Measurements from ENCODE around the gene CCDC6. TPM values are rescaled to one million over a fixed set of nuclear protein-coding genes. Genes with fewer than 3 reads are reported as not detected.

Gene CCDC6
- total RNA-seq, 1 experiment from 2014 or later, result 58.4 TPM

DNA sequence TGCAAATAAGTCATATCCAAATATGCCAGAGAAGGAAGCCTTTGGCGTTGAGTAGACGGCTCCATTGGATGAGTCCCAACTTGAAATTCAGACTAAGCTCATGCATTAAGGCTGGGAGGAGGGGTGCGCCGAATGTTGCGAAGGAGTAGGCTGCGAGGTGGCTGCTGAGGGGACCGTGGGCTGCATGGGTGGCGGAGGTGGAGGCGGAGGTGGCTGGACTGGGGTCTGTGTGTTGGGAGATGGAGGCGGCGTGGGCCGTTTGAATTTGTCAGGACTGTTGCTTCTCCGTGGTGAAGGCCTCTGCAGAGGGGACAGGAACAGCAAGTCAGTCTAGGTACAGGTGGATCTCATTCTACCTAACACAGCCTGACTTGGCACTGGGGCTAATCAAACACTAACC is 113.5 kb downstream of the CCDC6 start:
- no peak overlapping the region for H2BK120ac ChIP-seq (ENCODE audit: low read depth, low read length, poor library complexity, severe bottlenecking)
- H3K4ac ChIP-seq (ENCODE audit: low read depth, low read length), result no peak overlapping the region
- no peak overlapping the region for H3K4me2 ChIP-seq (ENCODE audit: insufficient read depth, insufficient read length, low read length)
- peaks cover 7% of the 10 kb centered on the region in 2 experiments for H3K4me1 Mint-ChIP-seq
- H2AFZ ChIP-seq (ENCODE audit: low read length), result no peak overlapping the region
- H4K8ac ChIP-seq (replicated peaks; ENCODE audit: insufficient read length, low read depth, low read length), result no peak overlapping the region
- peak overlapping the region in 2 of 3 experiments; percentile 53 to 74; a peak in 3 of 7 replicates for H3K27ac Mint-ChIP-seq
- H3K56ac ChIP-seq (ENCODE audit: insufficient read length, low read depth, low read length), result no peak overlapping the region
- TF ChIP-seq, protein P1, sequence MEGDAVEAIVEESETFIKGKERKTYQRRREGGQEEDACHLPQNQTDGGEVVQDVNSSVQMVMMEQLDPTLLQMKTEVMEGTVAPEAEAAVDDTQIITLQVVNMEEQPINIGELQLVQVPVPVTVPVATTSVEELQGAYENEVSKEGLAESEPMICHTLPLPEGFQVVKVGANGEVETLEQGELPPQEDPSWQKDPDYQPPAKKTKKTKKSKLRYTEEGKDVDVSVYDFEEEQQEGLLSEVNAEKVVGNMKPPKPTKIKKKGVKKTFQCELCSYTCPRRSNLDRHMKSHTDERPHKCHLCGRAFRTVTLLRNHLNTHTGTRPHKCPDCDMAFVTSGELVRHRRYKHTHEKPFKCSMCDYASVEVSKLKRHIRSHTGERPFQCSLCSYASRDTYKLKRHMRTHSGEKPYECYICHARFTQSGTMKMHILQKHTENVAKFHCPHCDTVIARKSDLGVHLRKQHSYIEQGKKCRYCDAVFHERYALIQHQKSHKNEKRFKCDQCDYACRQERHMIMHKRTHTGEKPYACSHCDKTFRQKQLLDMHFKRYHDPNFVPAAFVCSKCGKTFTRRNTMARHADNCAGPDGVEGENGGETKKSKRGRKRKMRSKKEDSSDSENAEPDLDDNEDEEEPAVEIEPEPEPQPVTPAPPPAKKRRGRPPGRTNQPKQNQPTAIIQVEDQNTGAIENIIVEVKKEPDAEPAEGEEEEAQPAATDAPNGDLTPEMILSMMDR (conservative IDR thresholded peaks at IDR 0.05), result no peak
- H3K4me3 Mint-ChIP-seq, result no peak overlapping the region
- H2BK20ac ChIP-seq (ENCODE audit: low read depth, low read length, poor library complexity, severe bottlenecking), result no peak overlapping the region
- peaks cover 45 to 64% (median 59%) of the 10 kb centered on the region in 3 experiments for H3K36me3 Mint-ChIP-seq (ENCODE audit: insufficient read depth in 1 of 3, low read depth in 3 of 3)
- H2AK5ac ChIP-seq (ENCODE audit: insufficient read length, low read length), result no peak overlapping the region
- no peaks in the 10 kb centered on the region for H3K23me2 ChIP-seq (ENCODE audit: insufficient read length, low read depth, low read length, poor library complexity, severe bottlenecking)
- no peak for DNase-seq
- H3K9me3 ChIP-seq (ENCODE audit: control insufficient read depth, low read depth, low read length), result no peaks in the 10 kb centered on the region
- no peaks in the 10 kb centered on the region for H3K27me3 ChIP-seq (ENCODE audit: insufficient read depth, low read length)
- no peak overlapping the region for H4K91ac ChIP-seq (ENCODE audit: insufficient read length, low read depth, low read length)
- H3K27ac ChIP-seq (ENCODE audit: insufficient read length, low read depth, low read length), result no peak overlapping the region
- H3K9ac ChIP-seq (ENCODE audit: extremely low read depth, insufficient read length, low read length), result no peak overlapping the region
- H3K27me3 Mint-ChIP-seq (ENCODE audit: low read depth), result no peaks in the 10 kb centered on the region
- H2BK5ac ChIP-seq (ENCODE audit: insufficient read length, low read length), result no peak overlapping the region
- no peak overlapping the region for H3K23ac ChIP-seq (ENCODE audit: insufficient read length, low read depth, low read length)
- H3K79me1 ChIP-seq (ENCODE audit: insufficient read depth, low read depth, low read length, poor library complexity, severe bottlenecking), result no peaks in the 10 kb centered on the region
- H3K4me1 ChIP-seq (ENCODE audit: insufficient read depth, low read length), result no peaks in the 10 kb centered on the region
- H2BK15ac ChIP-seq (ENCODE audit: low read depth, low read length), result no peak overlapping the region
- H4K20me1 ChIP-seq (ENCODE audit: control insufficient read depth, insufficient read depth, insufficient read length), result no peaks in the 10 kb centered on the region
- no peak overlapping the region for H3T11ph ChIP-seq (ENCODE audit: low read length)
- no peak overlapping the region for H2BK12ac ChIP-seq (ENCODE audit: insufficient read length, low read depth, low read length)
- no peak overlapping the region for H4K5ac ChIP-seq (ENCODE audit: insufficient read length, low read depth, low read length)
- H3K14ac ChIP-seq (ENCODE audit: insufficient read depth, low read length), result no peak overlapping the region
- no CpG with 5 or more reads among the region's 13 CpGs for WGBS (ENCODE audit: extremely low coverage, insufficient read length, low lambda C conversion rate)
- no peak overlapping the region for H3K18ac ChIP-seq (ENCODE audit: insufficient read length, low read depth, low read length)
- no peaks in the 10 kb centered on the region; a peak in 1 of 5 replicates for H3K9me3 Mint-ChIP-seq
- no peaks in the 10 kb centered on the region for H3K79me2 ChIP-seq (ENCODE audit: insufficient read depth, low read length)
